NCI-H2081 treated with DMSO at 0.1 percent for 48 hours (cell line): Measurements from ENCODE around the gene CNEP1R1.

Experiments
- DNase-seq: peaks from one replicate; lab custom pipeline; 2025; lab: John Stamatoyannopoulos, UW

CNEP1R1 gene

GRCh38 chr16:50065241-50065623 lies 40.2 kb downstream of the CNEP1R1 start:
- no peak for DNase-seq

- DNase-seq: peak; percentile 40
Measured at GRCh38 chr16:50065624-50066481, 40.8 kb downstream of the CNEP1R1 start, which contains the start of gene HEATR3. TSS of gene HEATR3 (plus strand) at chr16:50065970. CDS start at chr16:50066132, 162 bp downstream.

- no peak for DNase-seq
Measured at GRCh38 chr16:50066482-50067289, 41.7 kb downstream of the CNEP1R1 start.

GRCh38 chr16:50067290-50067853 lies 42.3 kb downstream of the CNEP1R1 start:
- DNase-seq: no peak

GRCh38 chr16:50068550-50068949 lies 43.5 kb downstream of the CNEP1R1 start:
- no peak for DNase-seq

GRCh38 chr16:50069060-50069459 lies 44.0 kb downstream of the CNEP1R1 start:
- DNase-seq: no peak

- no peak for DNase-seq
Measured at GRCh38 chr16:50071075-50071671, 46.1 kb downstream of the CNEP1R1 start.

- DNase-seq: no peak
Measured at GRCh38 chr16:50072730-50073129, 47.7 kb downstream of the CNEP1R1 start.

GRCh38 chr16:50079397-50080140 lies 54.5 kb downstream of the CNEP1R1 start:
- DNase-seq: no peak

- no peak for DNase-seq
Measured at GRCh38 chr16:50081428-50082018, 56.5 kb downstream of the CNEP1R1 start.

- no peak for DNase-seq
Measured at GRCh38 chr16:50083996-50084395, 59.0 kb downstream of the CNEP1R1 start.

GRCh38 chr16:50086176-50086575 lies 61.2 kb downstream of the CNEP1R1 start:
- no peak for DNase-seq
